ENCODE data around the gene SMU1.

DNA sequence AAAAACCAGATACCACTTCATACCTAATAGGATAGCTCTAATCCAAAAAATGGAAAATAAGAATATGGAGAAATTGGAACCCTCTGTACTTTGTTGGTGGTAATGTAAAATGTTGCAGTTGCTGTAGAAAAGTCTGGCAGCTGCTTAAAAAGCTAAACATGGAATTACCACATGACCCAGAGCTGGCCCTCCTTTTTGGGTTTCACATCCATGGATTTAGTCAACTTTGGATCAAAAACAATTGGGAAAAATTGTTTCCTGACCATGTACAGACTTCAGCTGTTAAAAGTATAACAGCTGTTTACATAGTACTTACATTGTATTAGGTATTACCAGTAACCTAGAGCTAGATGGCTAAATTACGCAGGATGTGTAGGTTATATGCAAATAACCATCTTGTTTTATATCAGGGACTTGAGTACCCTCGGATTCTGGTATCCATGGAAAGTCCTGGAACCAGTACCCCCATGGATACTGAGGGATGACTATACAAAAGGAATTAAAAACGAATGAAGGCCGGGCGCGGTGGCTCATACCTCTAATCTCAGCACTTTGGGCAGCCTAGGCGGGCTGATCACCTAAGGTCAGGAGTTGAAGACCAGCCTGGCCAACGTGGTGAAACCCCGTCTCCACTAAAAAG is 35.6 kb downstream of the SMU1 start:
- TF ChIP-seq POLR2A (IDR thresholded peaks at IDR 0.05): no peak
- no peak for TF ChIP-seq CTCF (IDR thresholded peaks at IDR 0.05)

Data from Peyer's patch (tissue), 4 donors.